ENCODE data around the gene SLC2A6.

The SLC2A6 gene

DNA sequence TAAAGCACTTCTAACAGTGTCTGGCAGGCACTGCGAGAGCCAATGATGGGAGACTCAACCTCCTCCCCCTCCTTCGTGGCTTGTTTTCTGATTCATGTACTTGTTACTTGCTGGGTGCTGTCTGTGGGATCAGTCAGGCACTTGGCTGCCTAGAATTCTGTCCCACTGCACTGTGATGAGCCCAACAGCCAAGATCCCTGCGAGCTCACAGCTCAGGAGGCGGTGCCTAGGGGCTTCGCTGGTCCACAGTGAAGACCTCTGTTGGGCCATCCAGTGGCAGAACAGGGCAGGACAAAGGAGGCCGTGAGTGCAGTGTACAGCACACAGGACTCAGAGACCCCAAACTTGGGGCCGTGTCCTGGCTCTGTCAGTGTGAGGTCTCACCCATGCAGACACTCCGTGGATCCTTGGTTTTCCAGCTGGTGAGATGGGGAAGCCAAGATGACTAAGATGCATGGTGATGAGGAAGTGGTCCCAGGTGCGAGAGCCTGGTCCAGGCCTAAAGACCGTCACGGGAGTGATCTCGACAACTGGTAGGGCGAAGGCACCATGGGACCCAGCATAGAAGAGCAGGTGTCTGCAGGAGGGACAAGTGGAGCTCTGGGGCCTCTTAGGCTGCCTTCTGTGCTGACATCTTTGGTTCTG, 26.4 kb upstream of the SLC2A6 start:
- Histone ChIP-seq H3K27me3 (replicated peaks; ENCODE audit: control insufficient read depth, insufficient read depth, low read length) (peaks cover 4% of the 10 kb centered on the region; the same call in 1 of the 2 replicates), H3K36me3 (ENCODE audit: control insufficient read depth, insufficient read depth, low read length) (no peaks in the 10 kb centered on the region), H3K4me3 (replicated peaks; ENCODE audit: low read depth, low read length) (no peak overlapping the region)
- no peak for DNase-seq (ENCODE audit: extremely low read depth, insufficient read length)
- TF ChIP-seq, protein P1, sequence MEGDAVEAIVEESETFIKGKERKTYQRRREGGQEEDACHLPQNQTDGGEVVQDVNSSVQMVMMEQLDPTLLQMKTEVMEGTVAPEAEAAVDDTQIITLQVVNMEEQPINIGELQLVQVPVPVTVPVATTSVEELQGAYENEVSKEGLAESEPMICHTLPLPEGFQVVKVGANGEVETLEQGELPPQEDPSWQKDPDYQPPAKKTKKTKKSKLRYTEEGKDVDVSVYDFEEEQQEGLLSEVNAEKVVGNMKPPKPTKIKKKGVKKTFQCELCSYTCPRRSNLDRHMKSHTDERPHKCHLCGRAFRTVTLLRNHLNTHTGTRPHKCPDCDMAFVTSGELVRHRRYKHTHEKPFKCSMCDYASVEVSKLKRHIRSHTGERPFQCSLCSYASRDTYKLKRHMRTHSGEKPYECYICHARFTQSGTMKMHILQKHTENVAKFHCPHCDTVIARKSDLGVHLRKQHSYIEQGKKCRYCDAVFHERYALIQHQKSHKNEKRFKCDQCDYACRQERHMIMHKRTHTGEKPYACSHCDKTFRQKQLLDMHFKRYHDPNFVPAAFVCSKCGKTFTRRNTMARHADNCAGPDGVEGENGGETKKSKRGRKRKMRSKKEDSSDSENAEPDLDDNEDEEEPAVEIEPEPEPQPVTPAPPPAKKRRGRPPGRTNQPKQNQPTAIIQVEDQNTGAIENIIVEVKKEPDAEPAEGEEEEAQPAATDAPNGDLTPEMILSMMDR (IDR thresholded peaks at IDR 0.05; ENCODE audit: insufficient read depth, low read length, poor library complexity, severe bottlenecking): no peak

DNA sequence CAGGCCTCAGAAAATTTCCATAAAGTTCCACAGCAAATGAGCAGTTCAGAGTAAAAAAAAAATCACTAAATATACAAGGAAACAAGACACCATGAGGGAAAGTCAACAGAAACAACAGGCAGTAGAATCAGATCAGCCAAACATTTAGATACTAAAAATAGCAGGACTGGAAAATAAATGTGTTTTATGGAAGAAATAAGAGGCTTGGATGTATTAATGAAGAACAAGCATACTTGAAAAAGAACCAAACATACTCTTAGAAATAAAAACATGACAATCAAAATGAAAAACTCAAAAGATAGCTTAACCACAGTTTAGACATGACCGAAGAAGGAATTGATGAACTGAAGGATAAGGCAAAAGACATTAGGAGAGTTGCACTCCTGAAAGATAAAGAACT, 23.2 kb upstream of the SLC2A6 start:
- DNase-seq (ENCODE audit: extremely low read depth, insufficient read length): no peak
- Histone ChIP-seq H3K36me3 (ENCODE audit: control insufficient read depth, insufficient read depth, low read length) (no peaks in the 10 kb centered on the region), H3K4me3 (replicated peaks; ENCODE audit: low read depth, low read length) (no peak overlapping the region), H3K27me3 (replicated peaks; ENCODE audit: control insufficient read depth, insufficient read depth, low read length) (peaks cover 2% of the 10 kb centered on the region; the same call in 1 of the 2 replicates)
- TF ChIP-seq, protein P1 (IDR thresholded peaks at IDR 0.05; ENCODE audit: insufficient read depth, low read length, poor library complexity, severe bottlenecking): no peak

DNA sequence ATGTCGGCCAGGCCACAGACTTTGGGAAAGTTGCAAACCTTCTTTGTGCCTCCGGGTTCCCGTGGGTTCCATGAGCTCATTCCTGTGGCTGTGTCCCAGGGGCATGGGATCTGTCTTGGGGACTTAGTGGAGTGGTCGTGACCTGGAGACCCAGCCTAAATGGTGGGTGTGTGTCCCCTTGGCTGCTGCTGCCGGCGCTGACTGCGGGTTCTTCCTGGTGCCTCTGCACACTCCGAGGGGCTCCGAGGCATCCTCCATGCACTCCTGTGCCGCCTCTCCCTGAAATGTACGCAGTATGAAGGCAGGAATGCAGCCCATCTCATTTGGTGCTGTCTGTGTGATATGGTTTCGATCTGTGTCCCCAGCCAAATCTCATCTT, 21.0 kb upstream of the SLC2A6 start:
- no peaks in the 10 kb centered on the region for H3K36me3 ChIP-seq (ENCODE audit: control insufficient read depth, insufficient read depth, low read length)
- no peaks in the 10 kb centered on the region; the same call in 1 of the 2 replicates for H3K27me3 ChIP-seq (replicated peaks; ENCODE audit: control insufficient read depth, insufficient read depth, low read length)
- TF ChIP-seq, protein P1 (IDR thresholded peaks at IDR 0.05; ENCODE audit: insufficient read depth, low read length, poor library complexity, severe bottlenecking): no peak
- no peak for DNase-seq (ENCODE audit: extremely low read depth, insufficient read length)
- H3K4me3 ChIP-seq (replicated peaks; ENCODE audit: low read depth, low read length): no peak overlapping the region

DNA sequence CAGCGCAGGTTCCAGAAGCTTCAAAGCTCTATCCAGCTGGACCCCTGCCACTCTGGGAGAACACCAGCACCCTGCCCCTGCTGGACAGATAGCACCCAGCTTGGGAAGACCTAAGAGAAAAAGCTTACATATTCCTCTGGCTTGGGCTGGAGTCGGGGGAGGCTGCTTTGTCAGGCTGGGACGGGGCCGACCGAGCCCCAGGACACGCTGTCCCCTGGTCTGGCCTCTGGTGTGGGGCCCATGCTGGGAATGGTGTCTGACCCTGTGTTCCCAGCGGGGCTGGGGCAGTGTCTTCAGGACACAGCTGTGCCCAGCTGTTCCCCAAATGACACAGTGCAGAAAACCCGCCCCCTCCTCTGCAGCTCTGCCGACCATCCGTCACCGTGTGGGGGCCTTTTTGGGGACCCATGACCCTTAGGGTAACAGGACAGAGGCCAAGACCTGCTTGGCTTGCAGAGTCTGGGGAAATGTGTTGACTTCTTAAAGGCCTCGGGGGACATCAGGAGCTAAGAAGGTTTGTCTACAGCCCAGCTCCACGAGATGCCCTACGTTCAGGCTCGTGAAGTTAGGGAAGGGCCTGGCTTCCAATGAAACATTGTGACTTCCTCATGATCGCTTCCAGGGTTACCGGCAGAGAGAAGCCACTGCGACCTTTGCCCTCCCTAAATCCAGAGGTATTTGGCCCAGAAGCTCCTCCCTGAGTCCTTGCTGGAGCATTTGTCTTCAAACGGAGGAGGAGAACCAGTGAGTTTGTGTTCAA, 20.4 kb upstream of the SLC2A6 start:
- DNase-seq (ENCODE audit: extremely low read depth, insufficient read length): no peak
- H3K27me3 ChIP-seq (replicated peaks; ENCODE audit: control insufficient read depth, insufficient read depth, low read length): no peaks in the 10 kb centered on the region; the same call in 1 of the 2 replicates
- no peaks in the 10 kb centered on the region for H3K36me3 ChIP-seq (ENCODE audit: control insufficient read depth, insufficient read depth, low read length)
- TF ChIP-seq, protein P1 (IDR thresholded peaks at IDR 0.05; ENCODE audit: insufficient read depth, low read length, poor library complexity, severe bottlenecking): no peak
- no peak overlapping the region for H3K4me3 ChIP-seq (replicated peaks; ENCODE audit: low read depth, low read length)

DNA sequence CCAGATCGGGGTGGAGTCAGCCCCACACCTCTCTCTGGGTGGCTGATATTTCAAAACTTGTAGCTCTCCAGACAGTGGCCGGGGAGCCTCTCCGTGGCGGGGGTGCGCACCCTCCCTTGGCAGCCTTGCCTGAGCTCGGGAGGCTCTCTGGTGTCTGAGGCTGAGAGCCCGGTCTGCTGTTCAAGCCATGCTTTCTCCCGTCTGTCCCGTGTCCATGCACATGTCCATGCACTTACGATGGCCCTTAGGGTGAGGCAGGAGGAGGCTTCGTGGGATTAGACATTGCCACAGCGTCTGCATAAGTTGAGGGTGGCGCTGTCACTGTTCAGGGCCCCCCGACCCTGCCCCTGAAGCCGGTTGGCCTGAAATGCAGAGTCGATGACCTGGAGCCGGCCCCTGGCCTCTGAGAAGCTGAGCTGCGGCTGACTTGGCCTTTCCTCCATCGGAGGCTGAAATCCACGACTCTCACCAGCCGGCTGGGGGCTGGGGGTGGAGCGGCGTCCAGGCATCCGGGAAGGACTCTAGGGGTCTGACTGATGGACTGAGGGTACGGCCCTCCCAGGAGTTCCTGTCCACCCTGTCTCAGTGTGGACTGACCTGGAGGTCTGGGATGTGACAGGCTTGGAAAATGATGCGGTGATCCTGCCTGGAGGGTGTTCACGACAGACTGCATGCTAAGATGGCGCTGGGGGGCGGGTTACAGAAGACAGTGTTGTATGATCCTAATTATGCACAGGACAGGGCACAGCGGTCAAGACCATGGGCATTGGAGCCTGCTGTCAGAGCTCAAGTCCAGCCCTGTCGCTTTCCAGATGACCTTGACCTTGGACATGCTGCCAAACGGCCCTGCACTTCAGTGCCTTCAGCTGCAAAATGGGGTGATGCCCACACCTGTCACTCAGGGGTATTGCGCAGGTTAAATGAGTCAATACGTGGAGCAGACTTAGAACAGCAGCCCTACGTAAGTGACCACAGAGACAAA, 18.3 kb upstream of the SLC2A6 start:
- H3K27me3 ChIP-seq (replicated peaks; ENCODE audit: control insufficient read depth, insufficient read depth, low read length): no peaks in the 10 kb centered on the region; the same call in 1 of the 2 replicates
- DNase-seq (ENCODE audit: extremely low read depth, insufficient read length): no peak
- no peak overlapping the region for H3K4me3 ChIP-seq (replicated peaks; ENCODE audit: low read depth, low read length)
- no peaks in the 10 kb centered on the region for H3K36me3 ChIP-seq (ENCODE audit: control insufficient read depth, insufficient read depth, low read length)
- TF ChIP-seq, protein P1 (IDR thresholded peaks at IDR 0.05; ENCODE audit: insufficient read depth, low read length, poor library complexity, severe bottlenecking): no peak
